ENCODE results near the gene SUZ12.

- no peak for TF ChIP-seq CTCF (IDR thresholded peaks at IDR 0.05)
- no peak for TF ChIP-seq POLR2AphosphoS5 (IDR thresholded peaks at IDR 0.05; ENCODE audit: low read depth, low read length)
- no peak for TF ChIP-seq RXRA (IDR thresholded peaks at IDR 0.05; ENCODE audit: borderline replicate concordance, low read depth)
- TF ChIP-seq USF2 (IDR thresholded peaks at IDR 0.05; ENCODE audit: borderline replicate concordance, low read depth, low read length) = no peak
- no peak for TF ChIP-seq RCOR1 (IDR thresholded peaks at IDR 0.05; ENCODE audit: low read length)
- no peak for TF ChIP-seq MAX (IDR thresholded peaks at IDR 0.05; ENCODE audit: low read depth)
- no peak for TF ChIP-seq CHD2 (IDR thresholded peaks at IDR 0.05; ENCODE audit: low read length, partially characterized antibody)
- no peak for TF ChIP-seq ELF1 (IDR thresholded peaks at IDR 0.05)
- TF ChIP-seq EP300 (IDR thresholded peaks at IDR 0.05; ENCODE audit: borderline replicate concordance in 1 of 2, low read depth in 1 of 2, low read length in 1 of 2) = no peak
- no peak for TF ChIP-seq YY1 (IDR thresholded peaks at IDR 0.05; ENCODE audit: low read depth)
- no peak for TF ChIP-seq USF1 (IDR thresholded peaks at IDR 0.05; ENCODE audit: borderline replicate concordance, low read depth)
- TF ChIP-seq SIN3A (IDR thresholded peaks at IDR 0.05; ENCODE audit: borderline replicate concordance, low read depth, low read length) = no peak
- no peak for TF ChIP-seq FOXM1 (IDR thresholded peaks at IDR 0.05; ENCODE audit: low read depth)
Observed at GRCh38 chr17:31916491-31917064, 20.2 kb upstream of the SUZ12 start.
